Adipose tissue (tissue), 3 donors: ENCODE results near the gene NOXO1. TPM values are rescaled to one million over a fixed set of nuclear protein-coding genes. Genes with fewer than 3 reads are reported as not detected.

Experiments used
- H3K27ac ChIP-seq: one replicate; pipeline ENCODE4 v1.5.1; 2013; ENCODE audit warnings: low read depth, low read length
- WGBS, 3 donors: extraction: QIAGEN DNeasy Blood & Tissue Kit; methylation state at CpG; one replicate each; pipeline ENCODE4 v1.1.7; 2013; 5-methylcytosine and 5-hydroxymethylcytosine counted together
- polyA plus RNA-seq, 3 donors: library from polyadenylated mRNA; stranded (reverse); fragments of 200-250 nt; gene quantifications; one replicate each; pipeline ENCODE4 v1.2.3, GENCODE V29; 2013
- donor health status: healthy with polysubstance abuse.
- donor health status: Bipolar disorder and iron deficiency.
- donor health status: healthy.

NOXO1 gene
- polyA plus RNA-seq, 3 donors, result 0.15 to 0.67 TPM; not detected in 1

- no peak overlapping the region for H3K27ac ChIP-seq
- 94 to 96% (median 96%) methylated on average over 19 of the region's 19 CpGs for WGBS, 3 donors
Measured at GRCh38 chr16:2001035-2001434, 19.8 kb upstream of the NOXO1 start.

DNA sequence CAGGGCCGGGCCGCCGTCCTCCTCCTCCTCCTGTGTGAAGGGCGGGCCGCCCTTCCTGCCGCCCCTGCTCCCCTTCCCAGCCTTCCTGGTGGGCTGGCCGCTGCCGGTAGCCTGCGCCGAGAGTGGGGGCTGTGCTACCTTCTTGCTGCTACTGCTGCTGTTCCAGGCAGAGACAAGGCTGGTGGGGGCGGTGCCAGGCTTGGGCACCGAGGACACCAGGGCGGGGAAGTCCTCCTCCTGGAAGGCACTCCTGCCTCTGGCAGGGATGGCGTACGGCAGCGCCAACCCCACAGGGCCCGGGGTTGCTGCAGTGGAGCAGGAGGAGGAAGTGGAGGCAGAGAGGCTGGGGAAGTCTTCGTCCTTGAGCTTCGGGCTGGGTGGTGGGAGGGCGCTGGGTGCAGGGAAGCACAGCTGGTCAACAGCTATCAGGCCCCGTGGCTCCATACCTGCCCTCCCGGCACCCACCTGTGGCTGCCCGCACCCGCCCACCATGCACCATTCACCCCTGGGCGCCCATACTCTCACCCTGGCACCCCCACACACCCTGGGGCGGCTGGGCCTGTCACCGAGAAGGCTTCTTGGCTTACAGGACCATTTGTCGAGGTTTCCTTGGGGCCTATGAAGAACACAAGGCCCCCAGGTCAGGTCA lies 18.7 kb upstream of the NOXO1 start:
- H3K27ac ChIP-seq, result no peak overlapping the region
- 78 to 85% (median 84%) methylated on average over 24 to 28 of the region's 28 CpGs for WGBS, 3 donors

- no peak overlapping the region for H3K27ac ChIP-seq
- 91 to 95% (median 91%) methylated on average over 24 to 39 of the region's 39 CpGs for WGBS, 3 donors
Measured at GRCh38 chr16:1998852-1999801, 17.9 kb upstream of the NOXO1 start.

GRCh38 chr16:1998360-1998835 lies 17.1 kb upstream of the NOXO1 start:
- WGBS, 3 donors, result 91 to 95% (median 93%) methylated on average over 26 to 27 of the region's 27 CpGs
- no peak overlapping the region for H3K27ac ChIP-seq

- 77 to 88% (median 84%) methylated on average over 26 of the region's 26 CpGs for WGBS, 3 donors
- no peak overlapping the region for H3K27ac ChIP-seq
Measured at GRCh38 chr16:1997494-1998359, 16.5 kb upstream of the NOXO1 start.

- H3K27ac ChIP-seq, result no peak overlapping the region
Measured at GRCh38 chr16:1993731-1994131, 12.5 kb upstream of the NOXO1 start.

DNA sequence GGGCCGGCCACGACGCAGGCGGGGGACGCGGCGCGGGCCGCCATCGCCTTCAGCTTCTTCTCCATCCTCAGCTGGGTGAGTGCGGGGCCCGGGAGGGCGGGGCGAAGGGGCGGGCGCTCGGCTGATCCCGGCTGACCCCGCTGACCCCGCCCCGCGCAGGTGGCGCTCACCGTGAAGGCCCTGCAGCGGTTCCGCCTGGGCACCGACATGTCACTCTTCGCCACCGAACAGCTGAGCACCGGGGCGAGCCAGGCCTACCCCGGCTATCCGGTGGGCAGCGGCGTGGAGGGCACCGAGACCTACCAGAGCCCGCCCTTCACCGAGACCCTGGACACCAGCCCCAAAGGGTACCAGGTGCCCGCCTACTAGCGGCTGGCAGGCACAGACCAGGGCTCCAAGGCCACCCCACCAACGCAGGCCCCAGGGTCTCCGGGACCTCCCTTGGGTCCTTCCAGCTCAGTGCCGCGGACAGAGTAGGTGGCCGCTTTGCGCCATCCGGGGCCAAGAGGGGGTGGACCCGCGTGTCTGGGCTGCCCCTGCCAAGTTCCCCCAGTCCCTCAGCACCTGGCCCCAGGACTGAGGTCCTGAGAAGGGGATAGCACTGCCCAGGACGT lies 11.5 kb upstream of the NOXO1 start:
- WGBS, 3 donors, result 46 to 51% (median 48%) methylated on average over 40 to 50 of the region's 50 CpGs
- no peak overlapping the region for H3K27ac ChIP-seq

More at GRCh38 chr16:1993731-1994131, 12.5 kb upstream of the NOXO1 start:
- 47 to 60% (median 53%) methylated on average over 2 of the region's 2 CpGs for WGBS, 3 donors

GRCh38 chr16:1991948-1992703 lies 10.9 kb upstream of the NOXO1 start:
- no peak overlapping the region for H3K27ac ChIP-seq
- 3 to 6% (median 4%) methylated on average over 69 to 96 of the region's 96 CpGs for WGBS, 3 donors

GRCh38 chr16:1991588-1991947 lies 10.3 kb upstream of the NOXO1 start:
- 10 to 15% (median 12%) methylated on average over 22 of the region's 22 CpGs for WGBS, 3 donors
- no peak overlapping the region for H3K27ac ChIP-seq

GRCh38 chr16:1991135-1991551 lies 9.9 kb upstream of the NOXO1 start:
- 4 to 16% (median 5%) methylated on average over 15 to 18 of the region's 18 CpGs for WGBS, 3 donors
- no peak overlapping the region for H3K27ac ChIP-seq

DNA sequence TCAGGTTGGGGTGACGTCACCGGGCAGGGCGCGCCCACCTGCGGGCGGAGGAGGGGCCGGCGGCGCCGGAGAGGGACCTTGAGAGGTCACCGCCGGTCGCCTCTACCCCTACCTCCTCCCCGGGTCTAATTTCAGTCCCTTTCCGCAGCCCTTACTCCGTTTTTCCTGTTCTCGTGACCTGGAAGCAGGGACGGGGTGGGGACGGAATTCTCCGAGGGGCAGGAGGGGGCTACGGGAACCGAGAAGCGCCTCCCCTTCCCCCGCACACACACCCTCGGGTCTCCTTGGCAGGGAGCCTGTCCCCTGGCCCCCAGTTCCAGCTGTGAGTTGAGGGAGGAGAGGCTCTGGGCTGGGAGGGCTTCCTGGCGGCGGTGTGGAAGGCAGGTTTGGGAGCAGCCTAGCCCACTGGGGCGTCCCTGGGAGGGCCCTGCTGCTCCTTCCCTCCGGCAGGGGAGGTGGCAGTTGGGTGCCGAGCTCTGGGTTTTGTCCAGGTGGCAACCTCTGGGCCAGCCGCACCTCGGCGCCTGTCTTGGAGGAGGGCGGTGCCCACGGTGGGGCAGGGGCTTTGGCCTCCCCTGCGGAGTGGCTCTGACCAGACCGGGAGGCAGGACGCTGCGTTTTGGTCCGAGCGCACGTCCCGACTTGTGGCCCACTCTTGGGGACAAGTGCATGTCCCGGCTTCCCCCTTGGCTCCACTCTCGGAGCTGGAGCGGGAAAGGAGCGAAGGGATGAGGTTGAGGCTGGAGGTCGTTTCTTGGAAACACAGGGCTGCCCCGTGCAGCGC lies 9.3 kb upstream of the NOXO1 start:
- no peak overlapping the region for H3K27ac ChIP-seq
- whole genome bisulfite sequencing, 3 donors, result 1 to 7% (median 2%) methylated on average over 44 to 50 of the region's 50 CpGs

GRCh38 chr16:1990101-1990350 lies 8.8 kb upstream of the NOXO1 start:
- WGBS, 3 donors, result 2 to 3% methylated on average over 17 to 23 of the region's 25 CpGs; no CpG with 5 or more reads in 1 of the 3 donors

GRCh38 chr16:1989209-1990100 lies 8.2 kb upstream of the NOXO1 start, which contains the start of gene SYNGR3:
Gene SYNGR3 (plus strand): TSS chr16:1989970. CDS start chr16:1990103, 133 bp downstream.
- no peak within 1 kb of the TSS for H3K27ac ChIP-seq
- 7 to 13% (median 8%) methylated on average over 39 to 67 of the region's 67 CpGs for WGBS, 3 donors

More at GRCh38 chr16:1990101-1990350, 8.8 kb upstream of the NOXO1 start:
- H3K27ac ChIP-seq, result no peak overlapping the region

GRCh38 chr16:1987198-1987597 lies 5.9 kb upstream of the NOXO1 start:
- WGBS, 3 donors, result 88 to 91% (median 90%) methylated on average over 10 of the region's 10 CpGs

DNA sequence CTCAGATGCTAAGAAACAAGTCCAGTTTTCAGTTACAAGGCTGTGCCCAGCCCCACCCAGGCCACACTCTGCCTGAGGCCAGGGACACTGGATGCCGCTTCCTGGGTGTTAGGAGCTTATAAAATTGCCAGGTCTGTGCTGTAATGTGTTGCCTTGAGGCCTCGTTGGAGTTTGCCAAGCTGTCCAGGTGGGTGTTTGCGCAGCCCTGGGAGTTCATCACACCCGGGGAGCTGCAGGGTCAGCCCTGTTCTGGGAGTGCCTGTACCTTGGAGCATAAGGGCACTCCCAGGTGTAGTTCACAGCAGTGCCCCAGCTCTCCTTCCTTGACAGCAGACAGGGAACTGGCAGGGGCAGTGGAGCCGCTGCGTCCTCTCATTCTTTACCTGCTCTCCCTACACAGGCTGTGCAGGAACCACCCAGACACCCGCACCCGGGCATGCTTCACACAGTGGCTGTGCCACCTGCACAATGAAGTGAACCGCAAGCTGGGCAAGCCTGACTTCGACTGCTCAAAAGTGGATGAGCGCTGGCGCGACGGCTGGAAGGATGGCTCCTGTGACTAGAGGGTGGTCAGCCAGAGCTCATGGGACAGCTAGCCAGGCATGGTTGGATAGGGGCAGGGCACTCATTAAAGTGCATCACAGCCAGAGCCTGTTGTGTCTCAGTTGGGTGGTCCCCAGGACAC lies 4.3 kb upstream of the NOXO1 start:
- WGBS, 3 donors, result 89 to 95% (median 94%) methylated on average over 14 of the region's 14 CpGs
- H3K27ac ChIP-seq, result no peak overlapping the region

More at GRCh38 chr16:1987198-1987597, 5.9 kb upstream of the NOXO1 start:
- no peak overlapping the region for H3K27ac ChIP-seq
